SH-SY5Y (cell line): ENCODE measurements around the gene RBM38.

Source experiments
- GATA2 ChIP-seq: IDR thresholded peaks from 2 replicates; pipeline ENCODE4 v1.6.1; 2011; ENCODE audit warnings: mild to moderate bottlenecking, low read depth, low read length
- GATA3 ChIP-seq: IDR thresholded peaks from 2 replicates; pipeline ENCODE4 v1.6.1; 2011; ENCODE audit warnings: low read depth, mild to moderate bottlenecking, low read length, moderate library complexity

DNA sequence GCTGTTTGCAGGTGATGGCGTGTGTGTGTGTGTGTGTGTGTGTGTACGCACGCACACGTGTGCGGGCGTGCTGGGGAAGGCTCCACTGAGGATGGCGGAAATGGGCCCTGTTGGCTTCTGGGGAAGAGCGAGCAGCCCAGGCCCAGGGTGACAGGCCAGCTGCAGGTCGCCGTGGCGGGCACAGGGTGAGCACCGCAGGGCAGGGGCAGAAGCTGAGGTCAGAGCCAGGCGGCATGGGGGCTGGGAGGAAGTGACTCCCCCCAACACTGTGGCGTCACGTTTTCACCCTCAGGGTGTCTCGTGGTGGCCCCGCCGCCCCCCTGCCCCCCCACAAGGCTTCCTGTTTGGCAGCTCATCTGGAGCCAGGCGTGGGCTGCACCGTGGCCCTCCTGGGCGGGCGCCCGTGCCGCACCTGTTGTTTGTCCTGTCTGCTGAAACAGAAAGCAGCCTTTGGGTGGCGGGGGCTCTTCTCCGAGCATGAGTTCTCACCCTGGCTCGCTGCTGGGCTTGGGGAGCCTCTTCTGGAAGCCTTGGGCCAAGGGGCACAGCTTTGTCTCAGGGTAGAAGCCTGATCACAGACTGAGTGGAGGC, 7.1 kb downstream of the RBM38 start:
- TF ChIP-seq GATA2 (no peak), GATA3 (no peak)
